SU-DHL-6 (cell line): ENCODE data around the gene NEB.

ENCODE experiments used
- EZH2phosphoT487 ChIP-seq: fragments of 200-600 bp; sonication (generic), shearing (Covaris generic); conservative IDR thresholded peaks from 2 replicates; pipeline ENCODE4 v1.6.1; 2018; ENCODE audit warnings: mild to moderate bottlenecking, antibody characterized with exemption, low read length, moderate library complexity, mixed read lengths
- TF ChIP-seq, protein P1 (sequence below): fragments of 200-600 bp; sonication (generic); IDR thresholded peaks from one replicate; pipeline ENCODE4 v1.5.1; 2017; ENCODE audit warnings: antibody characterized with exemption, mild to moderate bottlenecking, low read length, moderate library complexity; ENCODE audit not compliant: insufficient read depth, poor library complexity, severe bottlenecking

DNA sequence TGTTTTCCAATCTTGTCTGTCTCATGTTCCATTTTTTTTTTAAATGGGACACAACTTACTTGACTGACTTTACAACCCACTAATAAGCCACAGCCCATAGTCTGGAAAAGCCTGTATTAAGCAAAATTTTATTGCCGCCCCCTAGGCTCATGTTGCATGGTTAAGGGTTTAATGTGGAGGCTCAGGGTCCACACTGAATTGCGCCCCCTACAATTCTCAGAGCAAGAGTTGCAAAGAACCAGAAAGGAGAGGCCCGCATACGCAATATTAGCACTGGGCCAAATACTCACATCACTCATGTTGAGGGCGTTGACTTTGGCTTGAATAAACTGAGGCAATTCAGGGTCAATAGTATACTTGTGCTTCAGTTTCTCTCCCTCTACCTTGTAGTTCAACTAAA lies 65.5 kb downstream of the NEB start:
- TF ChIP-seq, protein P1, sequence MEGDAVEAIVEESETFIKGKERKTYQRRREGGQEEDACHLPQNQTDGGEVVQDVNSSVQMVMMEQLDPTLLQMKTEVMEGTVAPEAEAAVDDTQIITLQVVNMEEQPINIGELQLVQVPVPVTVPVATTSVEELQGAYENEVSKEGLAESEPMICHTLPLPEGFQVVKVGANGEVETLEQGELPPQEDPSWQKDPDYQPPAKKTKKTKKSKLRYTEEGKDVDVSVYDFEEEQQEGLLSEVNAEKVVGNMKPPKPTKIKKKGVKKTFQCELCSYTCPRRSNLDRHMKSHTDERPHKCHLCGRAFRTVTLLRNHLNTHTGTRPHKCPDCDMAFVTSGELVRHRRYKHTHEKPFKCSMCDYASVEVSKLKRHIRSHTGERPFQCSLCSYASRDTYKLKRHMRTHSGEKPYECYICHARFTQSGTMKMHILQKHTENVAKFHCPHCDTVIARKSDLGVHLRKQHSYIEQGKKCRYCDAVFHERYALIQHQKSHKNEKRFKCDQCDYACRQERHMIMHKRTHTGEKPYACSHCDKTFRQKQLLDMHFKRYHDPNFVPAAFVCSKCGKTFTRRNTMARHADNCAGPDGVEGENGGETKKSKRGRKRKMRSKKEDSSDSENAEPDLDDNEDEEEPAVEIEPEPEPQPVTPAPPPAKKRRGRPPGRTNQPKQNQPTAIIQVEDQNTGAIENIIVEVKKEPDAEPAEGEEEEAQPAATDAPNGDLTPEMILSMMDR: no peak
- TF ChIP-seq EZH2phosphoT487: no peak
